HG03432 (cell line): Measurements from ENCODE around the gene NUCB1.
A peak's percentile ranks its signal among the peaks of the same experiment; 100 is the strongest.

Experiments used
- ATAC-seq: cut with Tn5 transposase; IDR thresholded peaks from one replicate; pipeline ENCODE4 v1.9.1; 2021; ENCODE audit warnings: mild to moderate bottlenecking, moderate library complexity; ENCODE audit not compliant: unreplicated experiment

NUCB1 gene

GRCh38 chr19:48933382-48933932 is 33.3 kb downstream of the NUCB1 start, which contains the start of gene DHDH:
Gene DHDH (plus strand): TSS chr19:48933699. CDS start chr19:48933722, 23 bp downstream.
- peak; percentile 43 for ATAC-seq

- no peak for ATAC-seq
Observed at GRCh38 chr19:48934837-48935236, 34.7 kb downstream of the NUCB1 start.

GRCh38 chr19:48935864-48936263 is 35.8 kb downstream of the NUCB1 start:
- ATAC-seq = no peak

- ATAC-seq = no peak
Observed at GRCh38 chr19:48938256-48938655, 38.1 kb downstream of the NUCB1 start.

GRCh38 chr19:48940902-48941301 is 40.8 kb downstream of the NUCB1 start:
- ATAC-seq = no peak

- no peak for ATAC-seq
Observed at GRCh38 chr19:48943081-48943480, 43.0 kb downstream of the NUCB1 start.

GRCh38 chr19:48945415-48945814 is 45.3 kb downstream of the NUCB1 start:
- no peak for ATAC-seq

- ATAC-seq = no peak
Observed at GRCh38 chr19:48945817-48946216, 45.7 kb downstream of the NUCB1 start.

DNA sequence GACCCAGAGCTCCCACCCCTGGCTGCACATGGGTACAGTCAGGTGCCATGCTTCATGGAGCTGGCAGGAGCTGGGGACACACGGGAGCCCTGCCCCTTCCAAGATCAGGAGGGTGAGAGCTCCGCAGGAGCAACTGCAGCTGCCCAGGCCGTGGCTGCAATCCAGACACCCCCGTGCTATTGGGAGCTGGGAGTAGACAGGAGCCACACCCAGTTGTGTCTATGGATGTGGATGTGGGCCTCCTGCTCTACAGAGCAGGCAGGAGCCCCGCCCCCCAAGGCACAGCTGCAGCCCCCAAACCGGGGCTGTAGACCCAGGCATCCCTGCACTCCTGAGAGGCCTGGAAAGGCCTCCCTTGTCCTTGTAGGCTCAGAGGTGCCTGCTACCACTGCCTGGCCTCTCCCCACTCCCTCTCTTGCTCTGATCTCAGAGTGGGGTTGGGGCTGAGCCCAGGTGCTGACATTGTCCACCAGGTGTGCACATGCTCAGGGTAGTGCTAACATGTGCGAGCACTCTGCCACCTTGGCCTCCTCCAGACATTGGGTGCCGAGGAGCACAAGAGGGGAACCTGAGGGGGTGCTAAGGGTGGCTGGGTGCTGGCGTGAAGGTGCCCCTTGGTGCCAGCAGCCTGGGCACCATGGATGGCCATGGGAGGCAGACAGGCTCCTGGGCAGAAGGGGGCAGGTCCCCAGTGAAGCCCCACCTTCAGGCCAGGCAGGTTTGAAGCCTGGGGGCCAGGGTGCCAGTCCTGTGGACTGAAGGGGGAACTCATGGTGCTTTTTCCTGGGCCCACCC is 46.5 kb downstream of the NUCB1 start:
- ATAC-seq = no peak

DNA sequence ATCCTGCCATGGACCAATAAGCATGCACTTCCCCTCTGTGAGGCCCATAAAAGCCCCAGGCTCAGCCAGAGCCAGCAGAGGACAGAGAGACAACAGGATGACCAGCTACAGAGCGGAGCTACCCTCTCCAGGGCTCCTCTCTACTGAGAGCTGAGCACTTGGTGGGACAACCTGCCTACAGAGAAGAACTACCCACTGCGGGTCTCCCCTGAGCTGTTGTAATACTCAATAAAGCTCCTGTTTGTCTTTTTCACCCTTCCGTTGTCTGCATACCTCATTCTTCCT is 47.1 kb downstream of the NUCB1 start:
- ATAC-seq = no peak

DNA sequence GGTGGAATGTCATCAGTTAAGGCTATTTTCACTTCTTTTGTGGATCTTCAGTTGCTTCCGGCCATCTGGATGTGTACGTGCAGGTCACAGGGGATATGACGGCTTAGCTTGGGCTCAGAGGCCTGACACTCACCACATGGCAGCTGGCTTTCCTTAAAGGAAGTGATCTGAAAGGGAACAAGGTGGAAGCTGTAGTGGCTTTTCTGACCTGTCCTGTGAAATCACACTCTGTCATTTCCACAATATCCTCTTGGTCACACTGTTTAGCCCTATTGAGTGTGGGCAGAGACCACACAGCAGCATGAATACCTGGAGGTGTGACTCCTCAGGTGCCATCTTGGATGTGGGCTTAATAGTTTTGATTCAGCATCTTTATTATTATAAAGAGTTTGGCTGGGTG is 50.0 kb downstream of the NUCB1 start:
- ATAC-seq = no peak

DNA sequence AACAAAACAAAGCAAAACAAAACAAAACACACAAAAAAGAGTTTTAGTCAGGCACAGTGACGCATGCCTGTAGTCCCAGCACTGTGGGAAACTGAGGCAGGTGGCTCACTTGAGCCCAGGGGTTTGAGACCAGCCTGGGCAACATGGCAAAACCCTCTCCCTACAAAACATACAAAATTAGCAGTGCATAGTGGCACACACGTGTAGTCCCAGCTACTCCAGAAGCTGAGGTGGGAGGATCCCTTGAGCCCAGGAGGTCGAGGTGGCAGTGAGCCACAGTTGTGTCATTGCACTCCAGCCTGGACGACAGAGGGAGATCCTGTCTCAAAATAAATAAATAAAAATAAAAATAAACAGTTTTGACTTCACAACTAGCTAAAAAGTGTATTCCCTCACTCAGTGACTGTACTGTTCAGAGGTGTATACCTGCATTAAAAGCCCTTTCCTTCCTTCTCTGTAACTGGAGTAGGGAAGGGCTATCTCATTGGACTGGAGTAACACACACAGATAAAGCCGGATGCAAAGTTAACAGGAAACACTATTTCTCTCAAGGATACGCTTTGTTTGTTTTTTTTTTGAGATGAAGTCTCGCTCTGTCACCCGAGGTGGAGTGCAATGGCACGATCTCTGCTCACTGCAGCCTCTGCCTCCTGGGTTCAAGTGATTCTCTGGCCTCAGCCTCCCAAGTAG is 50.9 kb downstream of the NUCB1 start:
- no peak for ATAC-seq

GRCh38 chr19:48953141-48953540 is 53.0 kb downstream of the NUCB1 start:
- ATAC-seq = no peak

GRCh38 chr19:48953990-48954594 is 54.0 kb downstream of the NUCB1 start:
- no peak for ATAC-seq

DNA sequence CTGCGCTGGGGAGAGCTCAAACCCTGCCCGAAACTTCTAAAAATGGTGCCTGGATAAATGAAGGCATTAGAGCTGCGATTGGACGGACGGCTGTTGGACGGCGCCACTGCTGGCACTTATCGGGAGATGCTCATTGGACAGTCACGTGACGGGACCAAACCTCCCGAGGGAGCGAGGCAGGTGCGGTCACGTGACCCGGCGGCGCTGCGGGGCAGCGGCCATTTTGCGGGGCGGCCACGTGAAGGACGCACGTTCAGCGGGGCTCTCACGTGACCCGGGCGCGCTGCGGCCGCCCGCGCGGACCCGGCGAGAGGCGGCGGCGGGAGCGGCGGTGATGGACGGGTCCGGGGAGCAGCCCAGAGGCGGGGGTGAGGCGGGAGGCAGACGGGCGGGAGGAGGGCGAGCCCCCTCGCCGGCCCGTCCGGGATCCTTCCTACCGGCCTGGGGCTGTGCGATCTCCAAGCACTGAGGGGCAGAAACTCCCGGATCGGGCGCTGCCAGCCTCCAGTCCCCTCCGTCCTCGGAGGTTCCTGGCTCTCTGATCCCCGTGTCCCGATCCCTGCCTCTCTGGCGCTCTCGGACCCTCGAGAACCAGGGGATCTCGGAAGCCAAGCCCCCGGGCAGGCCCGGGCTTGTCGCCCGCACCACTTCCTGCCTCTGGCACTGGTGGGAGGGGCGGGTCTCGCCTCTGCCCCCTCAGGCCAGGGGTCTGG is 54.6 kb downstream of the NUCB1 start, which contains the start of gene BAX:
TSS of gene BAX (plus strand) at position 281 of the 713 bp plus-strand sequence. CDS start at position 335, 54 bp downstream.
- peak; percentile 90 for ATAC-seq

DNA sequence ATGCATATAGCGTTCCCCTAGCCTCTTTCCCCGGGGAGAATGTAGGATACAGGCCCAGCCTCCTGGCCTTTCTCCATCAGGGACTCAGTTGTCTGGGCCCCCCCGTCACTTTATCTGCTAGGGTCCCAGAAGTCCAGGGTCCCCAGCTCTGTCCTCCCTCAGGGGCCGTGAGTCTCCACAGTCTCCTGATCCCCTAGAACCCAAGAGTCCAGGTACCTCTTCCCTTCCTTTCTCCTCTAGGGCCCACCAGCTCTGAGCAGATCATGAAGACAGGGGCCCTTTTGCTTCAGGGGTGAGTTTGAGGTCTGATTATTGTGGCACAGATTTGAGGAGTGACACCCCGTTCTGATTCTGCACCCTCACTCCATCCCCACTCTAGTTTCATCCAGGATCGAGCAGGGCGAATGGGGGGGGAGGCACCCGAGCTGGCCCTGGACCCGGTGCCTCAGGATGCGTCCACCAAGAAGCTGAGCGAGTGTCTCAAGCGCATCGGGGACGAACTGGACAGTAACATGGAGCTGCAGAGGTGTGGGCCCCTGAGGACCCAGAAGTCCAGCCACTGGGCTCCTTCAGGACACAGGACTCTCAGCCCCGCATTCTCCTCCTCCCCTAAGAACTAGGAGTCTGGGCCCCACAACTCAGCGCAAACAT is 55.3 kb downstream of the NUCB1 start:
- ATAC-seq = no peak

DNA sequence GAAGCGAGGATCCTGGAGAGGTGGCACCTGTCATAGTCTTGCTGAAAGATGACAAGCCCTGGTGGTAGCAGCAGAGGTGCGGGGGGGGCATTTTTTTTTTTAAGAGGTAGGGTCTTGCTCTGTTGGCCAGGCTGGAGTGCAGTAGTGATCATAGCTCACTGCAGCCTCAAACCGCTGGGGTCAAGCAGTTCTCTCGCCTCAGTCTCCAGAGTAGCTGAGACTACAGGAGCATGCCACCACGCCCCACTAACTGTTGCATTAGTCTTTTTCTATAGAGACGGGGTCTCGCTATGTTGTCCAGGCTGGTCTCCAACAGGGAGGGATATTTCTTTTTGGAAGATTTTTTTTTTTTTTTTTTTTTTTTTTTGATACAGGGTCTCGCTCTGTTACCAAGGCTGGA is 57.9 kb downstream of the NUCB1 start:
- ATAC-seq = no peak

DNA sequence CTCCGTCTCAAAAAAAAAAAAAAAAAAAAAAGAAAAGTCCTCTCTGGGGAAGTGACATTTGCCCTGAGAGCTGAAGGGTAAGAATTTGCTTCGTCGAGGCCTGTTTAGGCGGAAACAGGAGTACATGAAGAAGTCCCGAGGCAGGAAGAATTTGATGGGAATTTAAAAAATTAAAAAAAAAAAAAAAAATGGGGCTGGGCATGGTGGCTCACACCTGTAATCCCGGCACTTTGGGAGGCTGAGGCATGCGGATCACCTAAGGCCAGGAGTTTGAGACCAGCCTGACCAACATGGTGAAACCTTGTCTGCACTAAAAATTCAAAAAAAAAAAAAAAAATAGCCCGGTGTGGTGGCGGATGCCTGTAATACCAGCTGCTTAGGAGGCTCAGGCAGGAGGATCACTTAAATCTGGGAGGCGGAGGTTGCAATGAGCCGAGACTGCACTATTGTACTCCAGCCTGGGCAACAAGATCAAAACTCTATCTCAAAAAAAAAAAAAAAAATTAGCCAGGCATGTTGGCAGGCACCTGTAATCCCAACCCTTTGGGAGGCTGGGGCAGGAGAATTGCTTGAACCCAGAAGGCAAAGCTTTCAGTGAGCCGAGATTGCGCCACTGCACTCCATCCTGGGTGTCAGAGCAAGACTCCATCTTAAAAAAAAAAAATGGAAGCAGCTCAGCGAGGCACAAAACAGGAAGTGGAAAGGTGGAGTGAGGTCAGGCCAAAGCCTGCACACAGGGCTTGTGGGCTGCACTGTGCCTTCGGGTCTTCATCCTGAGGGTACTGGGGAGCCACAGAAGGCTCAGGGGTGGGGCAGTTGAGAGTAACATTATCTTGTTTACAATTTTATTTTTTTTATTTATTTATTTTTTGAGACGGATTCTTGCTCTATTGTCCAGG is 59.5 kb downstream of the NUCB1 start:
- ATAC-seq = no peak

- no peak for ATAC-seq
Observed at GRCh38 chr19:48961051-48961649, 61.0 kb downstream of the NUCB1 start.
